ENCODE results near the gene ACBD5. TPM values are rescaled to one million over a fixed set of nuclear protein-coding genes. Genes with fewer than 3 reads are reported as not detected.
"Not testable (repeated sequence)": the region's sequence is repeated elsewhere in the genome, so short reads cannot be mapped to it uniquely, and the experiment has no call there.

ACBD5 gene
- total RNA-seq, 1 donor from 2014 or later: 19.4 TPM

GRCh38 chr10:27241010-27241651 is 534 bp upstream of the ACBD5 start:
- TF ChIP-seq, protein P1, sequence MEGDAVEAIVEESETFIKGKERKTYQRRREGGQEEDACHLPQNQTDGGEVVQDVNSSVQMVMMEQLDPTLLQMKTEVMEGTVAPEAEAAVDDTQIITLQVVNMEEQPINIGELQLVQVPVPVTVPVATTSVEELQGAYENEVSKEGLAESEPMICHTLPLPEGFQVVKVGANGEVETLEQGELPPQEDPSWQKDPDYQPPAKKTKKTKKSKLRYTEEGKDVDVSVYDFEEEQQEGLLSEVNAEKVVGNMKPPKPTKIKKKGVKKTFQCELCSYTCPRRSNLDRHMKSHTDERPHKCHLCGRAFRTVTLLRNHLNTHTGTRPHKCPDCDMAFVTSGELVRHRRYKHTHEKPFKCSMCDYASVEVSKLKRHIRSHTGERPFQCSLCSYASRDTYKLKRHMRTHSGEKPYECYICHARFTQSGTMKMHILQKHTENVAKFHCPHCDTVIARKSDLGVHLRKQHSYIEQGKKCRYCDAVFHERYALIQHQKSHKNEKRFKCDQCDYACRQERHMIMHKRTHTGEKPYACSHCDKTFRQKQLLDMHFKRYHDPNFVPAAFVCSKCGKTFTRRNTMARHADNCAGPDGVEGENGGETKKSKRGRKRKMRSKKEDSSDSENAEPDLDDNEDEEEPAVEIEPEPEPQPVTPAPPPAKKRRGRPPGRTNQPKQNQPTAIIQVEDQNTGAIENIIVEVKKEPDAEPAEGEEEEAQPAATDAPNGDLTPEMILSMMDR (conservative IDR thresholded peaks at IDR 0.05; ENCODE audit: low read depth, low read length): no peak
- peak overlapping the region; percentile 63 for H3K4me3 ChIP-seq (ENCODE audit: low read depth, low read length)
- no peak for DNase-seq (ENCODE audit: low read depth)

GRCh38 chr10:27237531-27237930 is 3.1 kb downstream of the ACBD5 start:
- not testable (repeated sequence) for DNase-seq (ENCODE audit: low read depth); H3K4me3 ChIP-seq (ENCODE audit: low read depth, low read length)

DNA sequence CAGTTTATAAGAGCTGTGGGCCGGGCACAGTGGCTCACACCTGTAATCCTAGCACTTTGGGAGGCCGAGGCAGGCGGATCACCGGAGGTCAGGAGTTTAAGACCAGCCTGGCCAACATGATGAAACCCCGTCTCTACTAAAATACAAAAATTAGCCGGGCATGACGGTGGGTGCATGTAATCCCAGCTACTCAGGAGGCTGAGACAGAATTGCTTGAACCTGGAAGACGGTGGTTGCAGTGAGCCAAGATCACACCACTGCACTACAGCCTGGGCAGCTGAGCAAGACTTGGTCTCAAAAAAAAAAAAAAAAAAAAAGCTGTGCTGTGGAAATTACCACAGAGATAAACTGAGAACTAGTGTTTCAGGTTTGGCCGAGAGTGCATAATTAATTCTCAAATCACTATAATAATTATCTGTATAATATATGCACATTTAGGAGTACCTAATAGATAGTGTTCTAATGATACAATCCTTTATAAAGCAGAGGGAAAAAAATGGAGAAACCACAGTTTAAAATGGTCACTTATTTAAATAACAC is 3.9 kb downstream of the ACBD5 start:
- not testable (repeated sequence) for DNase-seq (ENCODE audit: low read depth); H3K4me3 ChIP-seq (ENCODE audit: low read depth, low read length)

DNA sequence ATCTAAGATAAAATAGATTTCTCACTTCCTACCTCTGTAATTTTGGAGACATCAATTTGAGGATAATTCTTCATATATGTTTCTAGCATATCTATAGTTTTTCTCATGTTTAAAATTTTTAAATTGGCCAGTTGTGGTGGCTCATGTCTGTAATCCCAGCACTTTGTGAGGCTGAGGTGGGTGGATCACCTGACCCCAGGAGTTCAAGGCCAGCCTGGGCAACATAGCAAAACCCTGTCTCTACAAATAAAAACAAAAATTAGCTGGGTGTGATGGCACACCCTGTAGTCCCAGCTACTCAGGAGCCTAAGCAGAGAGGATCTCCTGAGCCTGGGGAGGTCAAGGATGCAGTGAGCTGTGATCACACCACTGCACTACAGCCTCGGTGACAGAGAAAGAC is 4.9 kb downstream of the ACBD5 start:
- no peak for DNase-seq (ENCODE audit: low read depth)
- TF ChIP-seq, protein P1 (conservative IDR thresholded peaks at IDR 0.05; ENCODE audit: low read depth, low read length): no peak
- H3K4me3 ChIP-seq (ENCODE audit: low read depth, low read length): no peak overlapping the region

- H3K4me3 ChIP-seq (ENCODE audit: low read depth, low read length): no peak overlapping the region
- TF ChIP-seq, protein P1 (conservative IDR thresholded peaks at IDR 0.05; ENCODE audit: low read depth, low read length): no peak
- DNase-seq (ENCODE audit: low read depth): no peak
These were observed 10.6 kb downstream of the ACBD5 start for GRCh38 chr10:27230022-27230421.

DNA sequence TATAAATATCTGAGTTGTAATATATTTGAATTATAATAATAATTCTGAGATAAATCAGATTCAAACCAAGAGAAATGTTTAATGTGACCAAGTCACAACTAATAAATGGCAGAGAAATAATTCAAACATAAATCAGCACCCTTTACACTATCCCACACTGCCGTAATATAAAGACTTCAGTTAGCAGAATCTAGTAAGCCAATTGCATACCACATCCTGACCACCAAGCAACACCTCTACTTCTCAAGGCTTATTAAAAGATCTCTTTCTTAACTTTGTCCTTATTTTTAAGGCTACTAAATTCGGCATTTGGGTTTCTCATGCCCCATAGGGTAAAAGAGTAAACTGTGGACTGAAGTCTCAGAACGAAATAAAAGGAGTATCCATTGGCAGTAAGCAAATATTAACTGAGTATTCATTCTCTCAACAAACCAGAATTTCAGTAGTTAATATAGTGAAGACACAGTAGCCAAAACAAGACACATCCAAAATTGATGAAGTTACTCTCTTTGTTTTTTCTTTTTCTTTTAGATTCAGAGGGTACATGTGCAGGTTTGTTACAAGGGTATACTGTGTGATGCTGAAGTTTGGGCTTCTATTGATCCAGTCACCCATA is 14.8 kb downstream of the ACBD5 start:
- TF ChIP-seq, protein P1 (conservative IDR thresholded peaks at IDR 0.05; ENCODE audit: low read depth, low read length): no peak
- DNase-seq (ENCODE audit: low read depth): no peak
- no peak overlapping the region for H3K4me3 ChIP-seq (ENCODE audit: low read depth, low read length)

- H3K4me3 ChIP-seq (ENCODE audit: low read depth, low read length): no peak overlapping the region
- no peak for DNase-seq (ENCODE audit: low read depth)
- TF ChIP-seq, protein P1 (conservative IDR thresholded peaks at IDR 0.05; ENCODE audit: low read depth, low read length): no peak
These were observed 15.5 kb downstream of the ACBD5 start for GRCh38 chr10:27225011-27225590.

- TF ChIP-seq, protein P1 (conservative IDR thresholded peaks at IDR 0.05; ENCODE audit: low read depth, low read length): peak; percentile 62
- no peak for DNase-seq (ENCODE audit: low read depth)
- H3K4me3 ChIP-seq (ENCODE audit: low read depth, low read length): no peak overlapping the region
These were observed 16.6 kb downstream of the ACBD5 start for GRCh38 chr10:27223964-27224363.
